Measurements from ENCODE around the gene PDE4D.
A peak's percentile ranks its signal among the peaks of the same experiment; 100 is the strongest.

The PDE4D gene

DNA sequence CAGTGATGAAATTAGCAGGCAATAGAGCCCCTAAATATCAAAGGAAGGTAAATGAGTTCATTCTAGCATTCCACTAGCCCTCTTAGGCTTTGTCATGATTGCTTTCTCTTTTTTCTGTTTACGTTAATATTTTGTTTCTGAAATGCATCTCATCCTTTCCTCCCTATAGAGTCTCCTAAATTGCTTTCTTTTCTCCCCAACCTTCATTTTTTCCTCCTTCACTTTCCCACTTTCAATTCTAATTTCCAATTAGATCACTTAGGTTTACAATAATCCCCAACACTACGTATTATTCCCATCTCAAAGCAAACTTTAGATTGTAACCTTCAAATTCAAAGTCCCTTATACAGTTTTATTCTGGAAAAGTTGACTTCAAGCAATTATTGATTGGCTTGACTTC is 751.4 kb downstream of the PDE4D start:
- DNase-seq (ENCODE audit: low spot score) = no peak

DNA sequence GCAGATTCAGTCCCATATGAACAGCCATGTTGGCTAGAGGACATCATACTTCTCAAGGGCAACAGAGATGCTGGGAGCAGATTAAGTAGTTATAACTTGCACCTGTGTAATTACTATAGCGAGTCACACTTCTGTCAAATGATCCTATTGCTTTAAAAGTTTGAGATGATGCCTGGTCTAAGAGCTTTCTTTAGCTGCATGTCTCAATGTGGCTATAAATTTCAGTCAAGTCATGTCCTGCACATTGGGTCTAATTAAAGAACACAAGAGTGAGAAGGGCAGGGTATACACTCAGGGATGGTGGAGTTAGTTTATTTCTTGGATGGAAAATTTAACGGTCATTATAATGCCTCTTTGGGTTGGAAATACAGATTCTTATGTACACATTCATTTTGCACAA is 753.4 kb downstream of the PDE4D start:
- DNase-seq (ENCODE audit: low spot score) = no peak

DNA sequence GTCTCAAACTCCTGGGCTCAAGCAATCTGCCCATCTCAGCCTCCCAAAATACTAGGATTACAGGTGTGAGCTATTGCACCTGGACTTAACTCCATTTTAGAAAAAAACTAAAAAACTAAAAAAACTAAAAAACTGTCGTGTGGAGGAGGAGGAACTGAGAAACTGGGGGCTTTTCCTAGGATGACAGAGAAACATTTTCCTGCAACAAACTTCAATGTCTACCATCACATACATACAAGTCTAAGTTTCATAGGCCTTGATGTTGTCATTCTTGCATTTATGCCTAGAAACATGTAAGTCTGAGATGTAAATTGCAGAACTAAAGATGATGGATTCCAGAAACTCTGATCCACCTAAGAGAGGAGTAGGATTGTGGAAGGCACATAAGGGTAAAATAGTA is 753.8 kb downstream of the PDE4D start:
- DNase-seq (ENCODE audit: low spot score) = no peak

DNA sequence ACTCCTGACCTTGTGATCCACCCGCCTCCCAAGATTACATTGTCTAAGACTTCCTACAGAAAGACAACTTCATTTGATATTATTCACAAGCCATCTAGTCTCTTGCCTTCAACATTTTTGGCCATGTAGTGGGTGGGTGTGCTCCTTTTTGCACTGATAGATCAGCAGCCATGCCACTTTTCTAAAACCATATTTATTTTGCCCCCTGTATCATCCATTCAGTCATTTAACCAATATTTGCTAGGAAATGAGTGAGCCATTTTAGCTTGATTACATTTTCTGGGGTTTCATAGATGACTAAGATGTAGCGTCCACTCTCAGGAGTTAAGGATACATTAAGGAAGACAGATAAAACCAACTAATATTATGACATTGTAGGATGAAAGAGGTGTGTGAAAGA is 755.0 kb downstream of the PDE4D start:
- DNase-seq (ENCODE audit: low spot score) = no peak

DNA sequence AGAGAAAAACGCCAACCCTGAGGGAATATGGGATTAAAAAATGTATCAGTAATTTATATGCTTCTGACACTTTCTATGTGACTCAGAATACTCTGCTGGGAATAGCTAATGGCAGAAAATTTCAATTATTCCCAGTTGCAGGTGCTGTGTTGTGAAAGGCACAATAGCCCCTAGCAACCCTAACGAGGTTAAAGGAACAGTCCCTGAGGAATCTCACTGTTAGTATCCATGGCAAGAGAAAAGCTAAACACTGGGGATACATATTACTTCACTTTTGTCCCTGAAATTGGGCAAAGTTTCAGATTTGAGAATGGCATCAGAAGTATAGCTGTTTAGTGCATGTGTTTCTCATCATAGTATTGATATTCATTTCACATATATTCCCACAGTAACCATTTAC is 755.7 kb downstream of the PDE4D start:
- DNase-seq (ENCODE audit: low spot score) = no peak

DNA sequence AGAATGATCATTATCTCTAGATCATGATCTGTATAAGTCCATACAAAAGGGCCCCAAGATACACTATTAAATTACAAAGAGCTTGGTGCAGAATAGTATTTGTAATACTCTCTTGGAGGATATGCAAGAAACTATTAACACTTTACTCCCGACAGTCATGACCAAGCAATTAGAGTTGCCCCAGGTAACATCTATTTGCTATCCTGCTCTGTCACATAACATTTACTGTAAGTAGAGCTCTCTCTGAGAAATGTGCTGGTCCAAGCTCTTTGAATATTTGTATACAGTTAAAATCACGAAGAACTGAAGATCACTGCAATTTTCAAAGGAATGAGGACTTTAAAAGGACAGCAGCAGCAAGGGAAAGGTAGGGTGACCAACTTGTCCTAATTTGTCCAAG is 757.0 kb downstream of the PDE4D start:
- DNase-seq (ENCODE audit: low spot score) = no peak

DNA sequence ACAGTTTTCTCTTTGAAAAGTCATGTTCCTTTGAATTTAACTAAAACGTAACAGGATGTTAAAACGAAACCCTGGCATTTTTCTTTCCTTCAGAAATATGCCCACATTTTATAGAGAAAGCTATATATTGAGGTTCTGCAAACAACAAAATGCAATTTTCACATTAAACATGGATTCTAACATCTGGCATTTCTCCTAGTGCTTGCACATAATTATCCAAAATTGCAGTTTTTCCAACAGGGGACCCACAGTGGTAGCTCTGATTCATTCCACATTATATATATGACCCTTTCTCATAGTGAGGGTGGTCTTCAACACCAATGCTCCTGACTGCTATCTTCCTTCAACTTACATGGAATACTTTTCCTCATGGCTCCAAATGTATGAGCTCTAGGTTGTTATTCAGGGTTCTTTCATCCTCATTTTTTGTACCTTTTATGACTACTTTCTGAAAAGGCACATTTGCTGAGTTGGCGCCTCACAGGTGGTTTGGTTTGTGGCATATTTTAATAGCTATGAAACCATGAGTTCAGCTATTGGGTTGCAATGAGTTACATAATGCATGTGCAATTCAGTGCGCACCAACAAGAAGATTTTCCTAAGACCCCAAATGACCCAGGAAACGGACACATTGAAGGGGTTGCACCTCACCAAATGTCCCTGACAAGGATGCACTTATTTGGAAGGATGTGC is 758.9 kb downstream of the PDE4D start:
- no peak for DNase-seq (ENCODE audit: low spot score)

DNA sequence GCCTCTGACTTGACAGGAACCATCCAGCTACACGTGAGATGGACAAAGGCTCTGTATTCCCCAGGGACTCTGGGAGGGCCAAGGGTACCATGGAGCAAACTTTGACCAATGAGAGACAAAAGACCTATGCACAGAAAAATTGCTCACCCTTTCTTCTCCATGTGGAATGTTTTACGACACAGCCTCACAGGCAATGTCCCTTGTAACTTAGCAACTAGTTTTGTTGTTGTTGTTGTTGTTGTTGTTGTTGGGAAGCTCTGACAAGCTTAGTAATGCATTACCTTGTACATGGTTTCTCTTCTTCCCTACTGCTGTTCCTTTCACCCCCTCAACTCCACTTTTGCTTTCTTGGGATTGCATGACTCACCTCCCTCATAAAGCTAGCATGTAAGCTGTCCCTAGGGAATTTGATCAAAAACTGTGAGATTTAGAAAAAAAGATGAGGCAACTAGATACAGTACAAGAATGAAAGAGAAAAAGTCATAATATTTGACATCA is 759.7 kb downstream of the PDE4D start:
- DNase-seq (ENCODE audit: low spot score) = no peak

DNA sequence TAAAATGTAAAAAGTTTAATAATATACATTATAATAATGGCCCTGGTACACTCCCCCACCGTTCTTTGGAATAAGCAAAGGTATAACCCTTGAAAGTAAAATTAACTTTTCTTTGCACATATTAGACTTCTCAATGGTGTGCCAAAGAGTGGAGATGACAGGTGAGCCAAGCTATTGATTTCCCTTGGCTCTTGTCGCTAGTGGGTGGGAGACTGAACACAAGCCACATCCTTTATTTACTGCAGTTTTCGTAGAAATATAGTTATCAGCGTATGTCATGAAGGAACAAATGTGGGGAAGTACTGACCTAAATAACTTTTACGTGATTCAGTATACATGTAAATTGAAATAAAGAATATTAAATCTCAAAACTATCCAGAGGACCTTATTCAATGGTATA is 761.4 kb downstream of the PDE4D start:
- peak; percentile 53 for DNase-seq (ENCODE audit: low spot score)

DNA sequence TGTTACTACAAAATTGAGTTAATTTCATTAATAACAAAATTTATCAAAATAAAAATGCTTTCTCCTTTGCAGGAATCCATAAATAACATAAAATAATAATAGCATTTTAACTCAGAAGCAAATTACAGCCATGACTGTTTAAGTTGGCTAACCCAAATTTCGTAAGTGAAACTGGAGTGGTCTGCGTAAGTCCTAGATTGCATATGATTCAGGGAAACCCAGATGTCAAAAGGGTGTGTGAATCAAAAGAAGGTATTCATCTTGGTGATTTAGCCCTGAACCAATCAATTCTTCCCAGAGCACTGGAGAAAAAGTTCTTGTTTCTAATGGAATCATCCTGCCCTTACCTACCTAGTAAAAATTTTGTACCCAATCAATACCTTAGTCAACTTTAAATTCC is 763.1 kb downstream of the PDE4D start:
- no peak for DNase-seq (ENCODE audit: low spot score)

DNA sequence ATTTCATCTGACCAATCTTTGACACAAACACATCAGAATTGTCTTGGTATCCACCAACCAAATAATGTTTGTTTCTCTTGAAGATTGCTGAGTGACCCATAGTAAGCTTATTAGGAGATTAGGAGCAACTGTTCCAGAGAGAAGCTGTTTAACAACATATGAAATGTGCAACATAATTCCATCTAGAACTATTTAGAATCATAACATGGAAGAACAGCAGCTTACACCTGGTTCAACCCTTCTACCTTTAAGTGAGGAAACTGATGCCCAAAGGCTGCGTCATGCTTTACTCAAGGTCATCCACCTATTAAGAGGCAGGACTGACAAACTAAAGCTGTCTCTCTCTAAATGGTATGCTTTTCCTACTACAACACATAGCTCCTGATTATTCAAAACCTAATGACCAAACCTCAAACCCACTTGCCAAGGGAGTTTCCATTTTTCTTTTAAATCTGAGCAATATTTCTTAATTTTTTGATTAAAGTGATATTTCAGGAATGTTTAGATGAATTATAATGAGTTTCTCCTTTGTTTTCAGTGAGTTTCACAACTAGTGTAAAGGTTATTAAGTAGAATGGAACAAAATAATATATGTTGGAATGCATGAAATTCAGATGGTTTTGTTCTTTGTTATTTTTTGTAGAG is 764.8 kb downstream of the PDE4D start:
- no peak for DNase-seq (ENCODE audit: low spot score)

DNA sequence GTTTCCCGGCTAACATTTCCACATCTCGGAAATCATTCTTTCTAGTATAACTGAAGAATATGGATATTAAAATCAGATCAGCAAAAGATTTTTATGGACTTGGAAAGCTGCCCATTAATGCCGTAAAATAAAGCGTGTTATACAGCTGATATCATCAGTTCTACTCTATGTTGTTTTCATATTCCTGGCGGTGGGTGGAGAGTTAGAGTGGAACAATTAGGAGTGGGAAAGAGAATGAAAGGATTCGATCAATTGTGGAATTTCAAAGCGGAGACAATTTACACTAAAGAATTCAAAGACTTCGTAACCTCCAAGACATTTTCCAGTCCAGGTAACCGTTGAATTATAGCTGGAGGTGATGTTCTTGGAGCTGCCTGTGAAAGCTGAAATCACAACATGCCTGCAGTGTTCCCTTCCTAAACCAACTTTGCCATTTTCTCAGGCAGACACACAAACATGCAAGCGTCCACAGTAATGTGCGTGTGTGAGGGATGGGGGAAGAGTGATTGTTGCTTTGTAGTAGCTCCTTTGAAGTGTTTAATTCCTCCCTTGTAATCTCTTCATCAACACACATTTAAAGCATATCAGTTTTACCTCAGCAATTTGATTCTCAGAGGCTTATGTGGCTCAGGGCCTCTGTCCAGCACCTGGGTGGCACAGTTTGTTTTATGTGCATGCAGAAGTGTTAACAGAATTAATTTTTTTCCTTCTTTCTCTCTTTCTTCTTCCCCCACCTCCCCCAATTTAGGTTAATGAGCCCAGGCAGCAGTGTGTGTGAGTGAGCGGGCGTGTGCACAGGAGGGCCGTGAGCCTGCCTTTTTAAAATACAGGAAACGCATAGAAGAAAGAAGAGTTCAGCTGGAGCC is 766.6 kb downstream of the PDE4D start:
- DNase-seq (ENCODE audit: low spot score) = peak; percentile 22

DNA sequence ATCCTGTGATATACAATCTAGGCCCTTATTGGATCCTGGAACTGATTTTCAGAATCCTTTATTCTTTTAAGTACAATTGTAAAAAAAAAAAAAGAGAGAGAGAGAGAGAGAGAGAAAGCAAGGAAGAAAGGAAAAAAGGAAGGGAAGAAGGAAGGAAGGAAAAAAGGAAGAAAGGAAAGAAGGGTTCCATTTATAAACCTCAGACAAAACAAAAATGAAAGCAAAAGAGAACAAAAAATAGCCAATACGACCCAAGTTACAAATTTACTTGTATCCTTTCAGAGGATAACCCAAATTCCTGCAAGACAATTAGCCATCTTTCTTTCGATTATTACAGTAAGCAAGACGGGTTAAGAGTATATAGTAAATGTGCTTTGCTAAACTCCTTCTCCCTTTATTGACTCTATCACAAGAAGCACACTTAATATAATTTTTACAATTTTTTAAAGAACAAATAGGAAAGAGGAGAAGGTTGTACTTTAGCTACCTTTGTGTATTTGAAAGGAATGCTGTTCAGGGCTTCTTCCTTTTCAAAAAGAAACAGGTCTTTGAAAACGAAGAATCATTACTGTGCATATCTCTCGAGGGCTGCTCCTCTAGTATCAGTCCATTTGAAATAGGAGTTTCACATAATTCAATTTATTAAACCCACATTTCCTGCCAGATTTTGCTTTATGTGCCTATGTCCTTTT is 767.4 kb downstream of the PDE4D start:
- no peak for DNase-seq (ENCODE audit: low spot score)

DNA sequence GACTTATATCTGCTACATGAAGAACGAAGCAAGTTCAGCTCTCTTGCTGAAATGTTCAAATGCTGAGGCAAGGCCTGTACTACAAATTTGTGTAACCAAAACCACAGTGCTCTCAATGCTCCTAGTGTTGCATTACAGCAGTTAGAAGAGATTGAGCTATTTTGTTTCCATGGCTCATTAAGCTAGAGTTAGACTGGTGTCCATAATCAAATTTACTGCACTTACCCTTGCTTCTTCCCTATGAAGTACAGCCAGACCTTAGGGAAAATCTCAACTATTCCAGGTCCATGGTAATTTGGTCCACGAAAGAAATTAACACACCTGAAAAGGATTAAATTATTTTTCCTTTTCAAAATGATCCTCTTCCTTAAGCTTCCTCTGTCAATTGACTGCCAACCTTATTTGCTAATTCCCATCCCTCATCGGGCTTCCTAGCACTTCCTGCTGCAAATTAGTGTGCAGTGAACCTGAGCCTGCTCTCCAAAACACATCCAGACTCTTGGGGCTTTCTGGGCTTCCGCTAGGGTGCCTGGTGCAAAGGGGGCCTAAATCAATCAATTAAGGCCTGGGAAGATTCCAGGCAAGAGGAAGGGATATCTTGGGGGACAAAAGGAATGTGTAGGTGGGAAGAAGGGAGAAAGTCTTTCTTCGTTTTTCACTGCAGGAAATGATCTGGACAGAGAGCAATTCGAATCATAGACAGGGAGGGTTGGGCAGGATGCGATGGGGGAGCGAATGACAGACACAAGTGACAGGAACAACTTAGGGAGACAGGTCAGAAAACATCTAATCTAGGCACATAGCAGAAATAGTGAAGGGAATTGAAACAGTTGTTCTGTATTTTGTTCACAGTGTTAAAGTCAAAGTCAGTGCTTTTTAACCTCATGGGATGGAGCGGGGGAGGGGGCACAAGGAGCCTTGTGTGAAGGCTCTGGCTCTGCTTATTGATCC is 768.2 kb downstream of the PDE4D start:
- DNase-seq (ENCODE audit: low spot score) = peak; percentile 32

DNA sequence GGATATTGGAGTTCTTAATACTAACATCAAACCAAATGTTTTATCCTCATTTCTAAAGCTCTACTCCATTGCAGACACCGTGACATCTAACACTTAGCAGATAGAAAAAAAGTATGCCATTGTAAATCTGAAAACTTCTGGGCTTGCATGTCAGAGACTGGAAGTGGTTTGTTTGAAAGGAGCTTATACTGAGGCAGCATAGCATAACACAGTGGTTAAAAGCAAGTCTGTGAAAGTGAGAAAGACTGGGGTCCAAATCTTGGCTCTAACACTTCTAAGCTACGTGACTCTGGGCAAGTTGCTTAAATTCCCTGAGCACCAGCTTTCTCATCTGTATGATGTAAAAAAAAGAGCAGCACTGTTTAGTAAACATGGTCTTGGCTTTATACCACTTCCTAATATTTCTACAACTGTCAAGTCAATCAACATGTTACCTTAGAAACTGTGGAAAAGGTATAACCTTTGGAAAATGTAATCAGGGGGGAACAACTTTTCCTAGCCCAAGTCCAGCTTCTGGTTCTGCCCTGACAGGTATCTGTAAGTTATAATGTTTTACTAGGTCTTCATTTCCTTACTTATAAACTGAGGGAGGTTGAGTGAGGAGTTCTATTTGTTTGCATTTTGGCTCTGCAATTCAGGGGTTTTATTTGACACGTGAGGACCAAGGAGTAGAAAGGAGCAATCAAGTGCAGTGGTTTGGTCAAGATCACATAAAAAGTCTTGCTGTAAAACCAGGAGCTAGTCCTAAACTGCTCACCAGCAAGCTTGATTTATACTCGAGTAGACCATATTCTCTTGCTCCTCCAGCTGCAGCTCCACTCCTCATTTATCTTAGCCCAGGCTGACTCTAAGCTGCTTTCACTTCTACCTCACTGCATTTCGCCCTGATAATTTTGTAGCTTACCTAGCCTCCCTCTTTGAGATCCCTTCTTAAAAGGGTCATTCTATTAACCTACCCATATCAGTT is 769.6 kb downstream of the PDE4D start:
- peak; percentile 30 for DNase-seq (ENCODE audit: low spot score)

DNA sequence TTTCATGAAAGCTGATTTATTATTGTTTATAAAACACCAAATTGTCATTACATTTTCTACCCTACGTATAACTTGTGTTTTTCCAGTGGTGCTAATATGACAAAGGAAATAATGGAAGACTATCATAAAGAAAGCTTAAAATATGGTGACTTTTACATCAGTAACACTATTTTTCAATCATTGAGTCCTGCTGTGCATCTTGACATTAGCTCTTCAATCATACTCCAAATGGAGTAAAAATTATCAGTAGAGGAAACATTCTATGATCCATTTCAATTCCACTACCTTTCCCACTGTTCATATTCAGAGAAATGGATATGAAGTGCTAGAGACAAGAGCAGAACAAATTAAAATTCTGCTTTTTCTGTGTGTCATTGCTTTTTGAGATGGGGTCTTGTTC is 774.0 kb downstream of the PDE4D start:
- no peak for DNase-seq (ENCODE audit: low spot score)

DNA sequence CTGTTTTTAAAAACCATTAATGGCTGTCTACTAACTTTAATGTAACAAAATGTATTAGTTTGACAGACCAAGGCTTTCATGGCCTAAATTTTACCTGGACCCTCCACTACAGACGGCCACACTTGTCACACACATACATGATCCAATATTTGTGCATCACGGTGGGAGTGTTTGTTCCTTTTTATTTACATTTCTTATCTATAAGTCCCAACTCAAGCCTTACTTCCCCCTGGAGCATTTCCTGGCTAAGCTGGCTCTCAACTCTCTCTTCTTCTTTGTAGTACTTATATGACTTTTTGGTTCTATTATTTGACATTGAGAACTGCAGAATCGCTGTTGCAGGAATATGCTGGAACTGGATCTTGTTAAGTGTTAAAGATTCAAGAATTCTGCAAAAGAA is 776.2 kb downstream of the PDE4D start:
- no peak for DNase-seq (ENCODE audit: low spot score)

DNA sequence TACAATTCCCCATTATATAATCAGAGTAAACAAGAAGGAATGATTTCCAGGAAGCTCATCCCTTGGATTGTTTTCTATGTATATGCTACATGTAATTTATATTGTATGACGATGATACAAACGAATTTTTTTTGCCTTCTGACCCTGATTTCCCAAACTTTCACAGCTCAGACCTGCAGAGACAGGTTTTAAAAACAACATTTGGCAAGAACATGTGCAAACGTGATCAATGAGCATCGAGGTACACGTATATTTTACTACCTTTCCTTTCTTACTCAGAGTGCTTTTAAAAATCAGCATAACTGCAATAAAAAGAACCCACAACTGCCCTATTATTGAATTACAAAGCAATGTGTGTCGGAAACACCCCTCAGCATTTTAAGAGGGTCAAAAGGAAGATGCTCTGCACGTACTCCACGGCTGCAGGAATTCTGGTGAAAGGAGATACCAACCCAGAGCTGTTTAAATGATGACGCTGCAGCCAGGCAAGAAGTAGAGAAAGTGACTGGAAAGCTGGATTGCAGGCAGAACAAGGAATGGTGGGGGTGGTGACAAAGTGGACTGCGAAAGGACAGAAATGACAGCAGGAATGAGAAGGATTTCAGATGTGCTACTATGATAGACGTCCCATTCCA is 777.2 kb downstream of the PDE4D start:
- no peak for DNase-seq (ENCODE audit: low spot score)

DNA sequence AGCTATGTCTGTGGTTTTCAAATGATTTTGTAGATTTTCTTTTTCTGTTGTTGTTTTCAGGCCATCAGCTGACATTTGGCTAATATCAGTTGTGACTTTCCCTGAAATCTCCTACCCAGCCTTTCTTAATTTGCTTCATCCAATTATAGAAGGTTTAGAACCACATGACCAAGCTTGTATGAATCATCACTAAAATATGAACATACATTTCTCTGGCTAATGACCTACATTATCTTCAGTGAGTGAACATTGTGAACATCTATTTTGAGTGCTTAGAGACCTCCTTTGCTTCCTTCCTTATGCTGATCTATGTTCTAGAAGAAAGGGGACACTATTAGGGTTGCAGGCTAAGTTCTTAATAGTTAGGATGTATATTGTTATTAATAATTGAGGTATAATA is 778.2 kb downstream of the PDE4D start:
- DNase-seq (ENCODE audit: low spot score) = no peak

DNA sequence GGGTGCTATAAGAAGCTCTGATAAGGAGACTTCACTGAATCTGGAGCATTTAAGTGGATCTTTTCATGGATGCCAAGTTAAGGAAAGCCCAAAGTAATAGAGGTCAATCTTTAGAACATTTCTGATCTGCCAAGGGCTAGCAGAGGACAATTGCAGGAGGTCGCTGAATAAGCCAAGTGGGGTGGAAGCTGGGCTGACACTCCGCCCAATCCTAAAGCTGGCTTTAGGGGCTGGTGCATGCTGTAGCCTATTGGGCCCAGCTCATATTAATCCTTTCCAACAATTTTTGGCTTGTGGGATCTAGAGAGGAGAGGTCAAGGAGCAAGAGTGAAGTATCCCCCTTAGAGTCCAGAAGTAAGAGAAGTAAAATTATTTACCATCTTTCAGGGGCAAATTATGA is 784.1 kb downstream of the PDE4D start:
- no peak for DNase-seq (ENCODE audit: low spot score)
